ENCODE data around the gene SLAMF1.

The SLAMF1 gene

GRCh38 chr1:160671603-160672517, 25.0 kb upstream of the SLAMF1 start:
- DNase-seq (ENCODE audit: low read depth) = no peak
- no peak for TF ChIP-seq CTCF (IDR thresholded peaks at IDR 0.05; ENCODE audit: control insufficient read depth, insufficient read depth, low read depth, low read length, missing control alignments)
- no peak overlapping the region for H3K4me3 ChIP-seq (ENCODE audit: control insufficient read depth, low read depth, low read length)

- no peak for TF ChIP-seq CTCF (IDR thresholded peaks at IDR 0.05; ENCODE audit: control insufficient read depth, insufficient read depth, low read depth, low read length, missing control alignments)
- H3K4me3 ChIP-seq (ENCODE audit: control insufficient read depth, low read depth, low read length) = no peak overlapping the region
- DNase-seq (ENCODE audit: low read depth) = no peak
These were observed 23.9 kb upstream of the SLAMF1 start for GRCh38 chr1:160670701-160671100.

- H3K4me3 ChIP-seq (ENCODE audit: control insufficient read depth, low read depth, low read length) = no peak overlapping the region
- no peak for DNase-seq (ENCODE audit: low read depth)
- TF ChIP-seq CTCF (IDR thresholded peaks at IDR 0.05; ENCODE audit: control insufficient read depth, insufficient read depth, low read depth, low read length, missing control alignments) = no peak
These were observed 23.0 kb upstream of the SLAMF1 start for GRCh38 chr1:160669802-160670201.

GRCh38 chr1:160669276-160669675, 22.4 kb upstream of the SLAMF1 start:
- DNase-seq (ENCODE audit: low read depth) = no peak
- H3K4me3 ChIP-seq (ENCODE audit: control insufficient read depth, low read depth, low read length) = no peak overlapping the region
- TF ChIP-seq CTCF (IDR thresholded peaks at IDR 0.05; ENCODE audit: control insufficient read depth, insufficient read depth, low read depth, low read length, missing control alignments) = no peak

GRCh38 chr1:160667896-160668295, 21.1 kb upstream of the SLAMF1 start:
- H3K4me3 ChIP-seq (ENCODE audit: control insufficient read depth, low read depth, low read length) = no peak overlapping the region
- no peak for TF ChIP-seq CTCF (IDR thresholded peaks at IDR 0.05; ENCODE audit: control insufficient read depth, insufficient read depth, low read depth, low read length, missing control alignments)

GRCh38 chr1:160666079-160666442, 19.2 kb upstream of the SLAMF1 start:
- H3K4me3 ChIP-seq (ENCODE audit: control insufficient read depth, low read depth, low read length) = no peak overlapping the region
- TF ChIP-seq CTCF (IDR thresholded peaks at IDR 0.05; ENCODE audit: control insufficient read depth, insufficient read depth, low read depth, low read length, missing control alignments) = no peak
- no peak for DNase-seq (ENCODE audit: low read depth)

More at GRCh38 chr1:160667896-160668295, 21.1 kb upstream of the SLAMF1 start:
- no peak for DNase-seq (ENCODE audit: low read depth)
